HL-60/S4 treated with retinoic acid at 250 ng/mL for 4 days and 3 days (cell line): ENCODE results near the gene PLK5.
"Not testable (repeated sequence)": the region's sequence is repeated elsewhere in the genome, so short reads cannot be mapped to it uniquely, and the experiment has no call there.

Experiments used
- in situ Hi-C: fragments of 300-500 bp; cut with MboI; formaldehyde crosslinking; loops from 2 replicates; pipeline ENCODE4 v1.7.0; 2022; ENCODE audit warnings: low sequenced_read_pairs

Gene PLK5

GRCh38 chr19:1507763-1508506, 15.9 kb upstream of the PLK5 start:
- in situ Hi-C loops, result no loop called here

GRCh38 chr19:1508507-1508856, 15.4 kb upstream of the PLK5 start:
- in situ Hi-C loops, result no loop called here

- in situ Hi-C loops, result no loop called here
These were observed 14.1 kb upstream of the PLK5 start for GRCh38 chr19:1509602-1510441.

- in situ Hi-C loops, result no loop called here
These were observed 13.5 kb upstream of the PLK5 start for GRCh38 chr19:1510442-1510806.

- in situ Hi-C loops, result no loop called here
These were observed 13.1 kb upstream of the PLK5 start for GRCh38 chr19:1510807-1511206.

- in situ Hi-C loops, result no loop called here
These were observed 12.3 kb upstream of the PLK5 start for GRCh38 chr19:1511318-1512317.

- in situ Hi-C loops, result no loop called here
These were observed 11.0 kb upstream of the PLK5 start, which contains the start of gene ADAMTSL5 for GRCh38 chr19:1512671-1513498. ADAMTSL5 (minus strand) TSS chr19:1513019; CDS start chr19:1510943, 2,076 bp downstream.

- in situ Hi-C loops, result no loop called here
These were observed 10.2 kb upstream of the PLK5 start for GRCh38 chr19:1513499-1514294.

GRCh38 chr19:1514295-1514661, 9.6 kb upstream of the PLK5 start:
- in situ Hi-C loops, result no loop called here

GRCh38 chr19:1514986-1515721, 8.7 kb upstream of the PLK5 start:
- in situ Hi-C loops, result no loop called here

- in situ Hi-C loops, result no loop called here
These were observed 7.5 kb upstream of the PLK5 start for GRCh38 chr19:1516395-1516753.

GRCh38 chr19:1518471-1518870, 5.4 kb upstream of the PLK5 start:
- in situ Hi-C loops, result no loop called here

- in situ Hi-C loops, result not testable (repeated sequence)
These were observed 4.1 kb upstream of the PLK5 start for GRCh38 chr19:1519802-1520201.

GRCh38 chr19:1520203-1520780, 3.6 kb upstream of the PLK5 start:
- in situ Hi-C loops, result no loop called here

GRCh38 chr19:1521636-1522035, 2.2 kb upstream of the PLK5 start:
- in situ Hi-C loops, result no loop called here

GRCh38 chr19:1522061-1522460, 1.8 kb upstream of the PLK5 start:
- in situ Hi-C loops, result no loop called here

- in situ Hi-C loops, result no loop called here
These were observed 1.0 kb upstream of the PLK5 start for GRCh38 chr19:1522838-1523237.

GRCh38 chr19:1524287-1524971, 552 bp downstream of the PLK5 start:
- in situ Hi-C loops, result no loop called here
